ENCODE results near the gene PLCL1. TPM values are rescaled to one million over a fixed set of nuclear protein-coding genes. Genes with fewer than 3 reads are reported as not detected.

Gene PLCL1
- total and polyA plus RNA-seq, 10 of the 15 experiments (the other 5 are each of a cell fraction or from before 2014, with no cell fraction given) = 0.03 to 1.5 (median 0.22) TPM

GRCh38 chr2:197960786-197961185, 156.4 kb downstream of the PLCL1 start:
- CTCF ChIA-PET = interaction anchor here (0.9 to 1.4 kb wide), 4 partner anchors 22 to 147 kb away, joined by 3 to 4 read pairs (median 4); no protein-coding TSS in a partner anchor
- H2AFZ ChIP-seq (ENCODE audit: control insufficient read depth, low read depth, low read length) = no peak overlapping the region
- no peaks in the 10 kb centered on the region for H3K4me1 ChIP-seq (ENCODE audit: control insufficient read depth, insufficient read depth, low read length)
- RAD21 ChIA-PET (ENCODE audit: unreplicated experiment) = interaction anchor here (1.0 to 4.2 kb wide), 3 partner anchors 16 to 43 kb away, joined by 3 to 25 read pairs (median 5); no protein-coding TSS in a partner anchor
- no TSS peak for BruUV-seq (replicated peaks)
- DNase-seq (ENCODE audit: low read depth, low spot score) = no peak
- SMC1A ChIA-PET (ENCODE audit: uncharacterized antibody, unreplicated experiment) = interaction anchor here (0.6 to 5.6 kb wide), 9 partner anchors 11 to 95 kb away, joined by 3 to 23 read pairs (median 3); no protein-coding TSS in a partner anchor
- no peak overlapping the region for H3K27ac ChIP-seq (ENCODE audit: control insufficient read depth, insufficient read depth)
- no peak overlapping the region for H3K4me2 ChIP-seq (ENCODE audit: control insufficient read depth, insufficient read depth)
- POLR2A ChIA-PET = interaction anchor here (1.0 to 1.2 kb wide), 2 partner anchors 8 to 69 kb away, joined by 3 read pairs; no protein-coding TSS in a partner anchor
- H4K20me1 ChIP-seq (ENCODE audit: control insufficient read depth, insufficient read depth) = no peaks in the 10 kb centered on the region
- H3K9me3 ChIP-seq (replicated peaks; ENCODE audit: control insufficient read depth, insufficient read depth, low read length) = no peaks in the 10 kb centered on the region; the same call in 2 of the 3 replicates
- H3K79me2 ChIP-seq (ENCODE audit: control insufficient read depth, insufficient read depth, low read length) = no peaks in the 10 kb centered on the region
- H3K27me3 ChIP-seq (replicated peaks in 1 of 2; ENCODE audit: control insufficient read depth in 2 of 2, insufficient read depth in 2 of 2, low read length in 1 of 2) = no peaks in the 10 kb centered on the region
- H3K4me3 ChIP-seq = no peak overlapping the region
- intact Hi-C loops (cut with micrococcal nuclease; ENCODE audit: unreplicated experiment) (no loop called here), in situ Hi-C loops (cut with MboI) (no loop called here)
- no peak for ATAC-seq
- no peak overlapping the region for H3K9ac ChIP-seq (ENCODE audit: control insufficient read depth, insufficient read depth, low read length)
- no peak for FAIRE-seq
- TF ChIP-seq ZNF622 (IDR thresholded peaks at IDR 0.05) = no peak
- no peak for TF ChIP-seq FOXK2 (IDR thresholded peaks at IDR 0.05)
- TF ChIP-seq ZNF24 (IDR thresholded peaks at IDR 0.05) = no peak
- TF ChIP-seq KDM1A (IDR thresholded peaks at IDR 0.05; ENCODE audit: borderline replicate concordance) = no peak
- TF ChIP-seq EZH2 (IDR thresholded peaks at IDR 0.05; ENCODE audit: borderline replicate concordance, control insufficient read depth, low read depth, low read length) = no peak
- TF ChIP-seq MTA3 (IDR thresholded peaks at IDR 0.05; ENCODE audit: borderline replicate concordance, low read length) = no peak
- TF ChIP-seq ZZZ3 (IDR thresholded peaks at IDR 0.05; ENCODE audit: control insufficient read depth, insufficient read length, low read depth) = no peak
- no peak for TF ChIP-seq RAD21 (IDR thresholded peaks at IDR 0.05; ENCODE audit: insufficient read depth, low read depth, low read length)
- no peak for TF ChIP-seq POLR2A (IDR thresholded peaks at IDR 0.05; ENCODE audit: low read depth, low read length)
- TF ChIP-seq TBL1XR1 (IDR thresholded peaks at IDR 0.05; ENCODE audit: low read depth, low read length) = no peak
- TF ChIP-seq ZNF274 (IDR thresholded peaks at IDR 0.05; ENCODE audit: insufficient read depth, insufficient read length) = no peak
- no peak for TF ChIP-seq SPI1 (IDR thresholded peaks at IDR 0.05; ENCODE audit: borderline replicate concordance, insufficient read depth, low read depth, low read length)
- TF ChIP-seq CHD1 (IDR thresholded peaks at IDR 0.05; ENCODE audit: low read depth, low read length) = no peak
- TF ChIP-seq SRF (IDR thresholded peaks at IDR 0.05; ENCODE audit: low read depth in 2 of 2, low read length in 2 of 2) = no peak
- TF ChIP-seq BACH1 (IDR thresholded peaks at IDR 0.05; ENCODE audit: borderline replicate concordance) = no peak
- TF ChIP-seq IRF5 (IDR thresholded peaks at IDR 0.05; ENCODE audit: borderline replicate concordance) = no peak
- no peak for TF ChIP-seq FOXM1 (IDR thresholded peaks at IDR 0.05; ENCODE audit: low read depth, low read length)
- no peak for TF ChIP-seq BHLHE40 (IDR thresholded peaks at IDR 0.05; ENCODE audit: borderline replicate concordance in 1 of 2, low read depth in 2 of 2, low read length in 1 of 2)
- no peaks in the 10 kb centered on the region for H3K36me3 ChIP-seq (ENCODE audit: control insufficient read depth in 2 of 2, insufficient read depth in 2 of 2, low read length in 1 of 2)
- WGBS (ENCODE audit: insufficient coverage, insufficient replicate concordance, low lambda C conversion rate, missing lambda C conversion rate) = 41% methylated on average over 2 of the region's 2 CpGs
